HG03039 (cell line): Measurements from ENCODE around the gene GALK2.
"Not testable (repeated sequence)": the region's sequence is repeated elsewhere in the genome, so short reads cannot be mapped to it uniquely, and the experiment has no call there.

Source experiments
- ATAC-seq: cut with Tn5 transposase; IDR thresholded peaks from one replicate; pipeline ENCODE4 v1.9.1; 2021; ENCODE audit warnings: mild to moderate bottlenecking, moderate library complexity; ENCODE audit not compliant: unreplicated experiment

Gene GALK2

GRCh38 chr15:49328941-49329340 is 158.9 kb downstream of the GALK2 start:
- no peak for ATAC-seq

- ATAC-seq: no peak
Measured at GRCh38 chr15:49330166-49330565, 160.1 kb downstream of the GALK2 start.

GRCh38 chr15:49331442-49331841 is 161.4 kb downstream of the GALK2 start:
- no peak for ATAC-seq

- ATAC-seq: no peak
Measured at GRCh38 chr15:49331951-49332350, 161.9 kb downstream of the GALK2 start.

GRCh38 chr15:49339656-49340055 is 169.6 kb downstream of the GALK2 start:
- no peak for ATAC-seq

GRCh38 chr15:49343546-49343945 is 173.5 kb downstream of the GALK2 start:
- no peak for ATAC-seq

GRCh38 chr15:49354439-49354838 is 184.4 kb downstream of the GALK2 start:
- not testable (repeated sequence) for ATAC-seq

GRCh38 chr15:49361370-49361769 is 191.3 kb downstream of the GALK2 start:
- ATAC-seq: no peak

GRCh38 chr15:49366496-49366895 is 196.4 kb downstream of the GALK2 start:
- ATAC-seq: no peak

GRCh38 chr15:49370782-49371181 is 200.7 kb downstream of the GALK2 start:
- ATAC-seq: no peak

- ATAC-seq: no peak
Measured at GRCh38 chr15:49372366-49372765, 202.3 kb downstream of the GALK2 start.

- ATAC-seq: no peak
Measured at GRCh38 chr15:49379996-49380395, 209.9 kb downstream of the GALK2 start.

- no peak for ATAC-seq
Measured at GRCh38 chr15:49380912-49381311, 210.9 kb downstream of the GALK2 start.
